OCI-LY7 (cell line): ENCODE results near the gene TUG1. TPM values are rescaled to one million over a fixed set of nuclear protein-coding genes. Genes with fewer than 3 reads are reported as not detected.

Experiments
- BruUV-seq: library from RNA; stranded (reverse); fragments of 400-500 nt; replicated peaks from 2 replicates; lab custom pipeline; 2021; lab: Mats Ljungman, UMichigan
- CTCF ChIA-PET: fragments of 300-600 bp; sonication (Branson Sonifier 250); formaldehyde crosslinking; loops from one replicate; lab custom pipeline; 2022; ENCODE audit warnings: antibody characterized with exemption; ENCODE audit not compliant: unreplicated experiment; lab: Charles Lee
- POLR2A ChIA-PET: fragments of 300-600 bp; sonication (Branson Sonifier 250); formaldehyde crosslinking; loops from one replicate; lab custom pipeline; 2022; ENCODE audit warnings: antibody characterized with exemption; lab: Charles Lee
- DNase-seq: peaks from one replicate; pipeline ENCODE4 v3.0.0-alpha.2; 2015; ENCODE audit warnings: low spot score
- H2AFZ ChIP-seq: fragments of 200-600 bp; sonication (generic), shearing (Covaris generic); 2 replicates; pipeline ENCODE4 v1.6.1; 2014; ENCODE audit warnings: mild to moderate bottlenecking, antibody characterized with exemption, low read length, moderate library complexity
- H3K27ac ChIP-seq: fragments of 200-600 bp; sonication (generic); 2 replicates; pipeline ENCODE4 v1.5.1; 2014; ENCODE audit warnings: mixed run types, low read depth, mild to moderate bottlenecking, moderate library complexity, low read length, inconsistent platforms; ENCODE audit not compliant: poor library complexity, severe bottlenecking
- H3K36me3 ChIP-seq: fragments of 200-600 bp; sonication (generic); 2 replicates; pipeline ENCODE4 v1.6.1; 2014; ENCODE audit warnings: mild to moderate bottlenecking, antibody characterized with exemption, low read length, moderate library complexity, mixed read lengths; ENCODE audit not compliant: insufficient read depth
- H3K4me1 ChIP-seq: fragments of 200-600 bp; sonication (generic); 2 replicates; pipeline ENCODE4 v1.5.1; 2014; ENCODE audit warnings: mild to moderate bottlenecking, low read length; ENCODE audit not compliant: insufficient read depth, poor library complexity, severe bottlenecking
- H3K4me2 ChIP-seq: fragments of 200-600 bp; sonication (generic); 2 replicates; pipeline ENCODE4 v1.6.1; 2014; ENCODE audit warnings: mild to moderate bottlenecking, low read length
- H3K4me3 ChIP-seq: fragments of 200-600 bp; sonication (generic); 2 replicates; pipeline ENCODE4 v1.5.1; 2014; ENCODE audit warnings: mild to moderate bottlenecking, low read depth, low read length; ENCODE audit not compliant: poor library complexity, severe bottlenecking
- H3K79me2 ChIP-seq: fragments of 200-600 bp; sonication (generic); 2 replicates; pipeline ENCODE4 v1.6.1; 2016; ENCODE audit warnings: low read depth, mild to moderate bottlenecking, low read length, moderate library complexity, mixed read lengths; ENCODE audit not compliant: insufficient read depth
- H3K9me2 ChIP-seq: fragments of 200-600 bp; sonication (generic); 2 replicates; pipeline ENCODE4 v1.6.1; 2016; ENCODE audit warnings: mild to moderate bottlenecking, low read length, mixed read lengths; ENCODE audit not compliant: insufficient read depth
- H3K9me3 ChIP-seq: fragments of 200-600 bp; sonication (generic); 2 replicates; pipeline ENCODE4 v1.6.1; 2014; ENCODE audit warnings: mild to moderate bottlenecking, mixed run types, low read length, mixed read lengths
- H4K20me1 ChIP-seq: fragments of 200-600 bp; sonication (generic); 2 replicates; pipeline ENCODE4 v1.6.1; 2014; ENCODE audit warnings: mild to moderate bottlenecking, antibody characterized with exemption, low read length, moderate library complexity, mixed read lengths; ENCODE audit not compliant: insufficient read depth
- EZH2phosphoT487 ChIP-seq: fragments of 200-600 bp; sonication (generic); IDR thresholded peaks from 2 replicates; pipeline ENCODE4 v1.6.1; 2018; ENCODE audit warnings: low read depth, borderline replicate concordance, mild to moderate bottlenecking, mixed run types, antibody characterized with exemption, low read length, moderate library complexity, mixed read lengths
- intact Hi-C: fragments of 100-400 bp; cut with micrococcal nuclease; formaldehyde crosslinking; loops from one replicate; pipeline ENCODE4 v1.10.0; 2022; ENCODE audit not compliant: unreplicated experiment
- total RNA-seq, 2 experiments: library from RNA; depleted of rRNA in 1 of 2; stranded (reverse); fragments of >200 nt in 1 of 2; shearing (Covaris generic) in 1 of 2; gene quantifications; 2 replicates each; pipeline ENCODE4 v1.2.3, GENCODE V29; 2014 to 2022
- TF ChIP-seq, protein P1 (sequence below): fragments of 200-600 bp; sonication (generic); conservative IDR thresholded peaks from 2 replicates; pipeline ENCODE4 v1.5.1; 2014; ENCODE audit warnings: mild to moderate bottlenecking, antibody characterized with exemption, low read length, moderate library complexity, mixed read lengths

The TUG1 gene
- total RNA-seq, 2 experiments from 2014 or later = 70.3 to 109 TPM

DNA sequence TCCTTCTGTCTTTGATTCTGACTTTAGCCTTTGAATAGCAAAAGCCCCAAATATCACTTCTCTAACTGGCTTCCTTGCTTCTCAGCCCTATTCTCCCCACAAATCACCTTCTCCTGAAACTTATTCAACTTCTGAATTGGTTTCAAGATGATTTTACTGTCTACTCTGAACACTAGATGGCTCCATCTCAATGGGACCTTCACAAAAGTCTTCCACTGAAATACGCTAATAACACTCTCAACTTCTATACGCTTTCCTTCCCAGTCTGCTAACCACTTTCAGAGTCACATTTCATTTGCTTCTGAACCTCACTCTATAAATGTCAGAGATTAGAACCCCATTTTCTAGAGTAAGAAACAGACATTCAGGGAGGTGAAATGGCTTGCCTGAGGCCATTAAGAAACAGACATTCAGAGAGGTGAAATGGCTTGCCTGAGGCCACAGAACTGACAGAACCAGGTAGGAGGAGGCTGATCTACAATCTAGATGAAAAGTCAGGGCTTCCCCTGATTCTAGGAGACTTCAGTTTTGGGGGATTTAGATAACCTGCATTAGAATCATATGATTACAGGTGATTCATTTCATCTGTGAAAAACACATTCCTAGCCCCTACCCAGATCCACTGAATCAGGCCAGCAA is 21.1 kb upstream of the TUG1 start:
- Histone ChIP-seq H3K36me3 (peaks cover 97% of the 10 kb centered on the region), H2AFZ (no peak overlapping the region), H3K79me2 (no peaks in the 10 kb centered on the region), H3K4me2 (no peak overlapping the region), H4K20me1 (no peaks in the 10 kb centered on the region), H3K4me1 (no peaks in the 10 kb centered on the region), H3K9me3 (no peaks in the 10 kb centered on the region), H3K4me3 (no peak overlapping the region), H3K9me2 (no peaks in the 10 kb centered on the region), H3K27ac (no peak overlapping the region)
- TF ChIP-seq, protein P1, sequence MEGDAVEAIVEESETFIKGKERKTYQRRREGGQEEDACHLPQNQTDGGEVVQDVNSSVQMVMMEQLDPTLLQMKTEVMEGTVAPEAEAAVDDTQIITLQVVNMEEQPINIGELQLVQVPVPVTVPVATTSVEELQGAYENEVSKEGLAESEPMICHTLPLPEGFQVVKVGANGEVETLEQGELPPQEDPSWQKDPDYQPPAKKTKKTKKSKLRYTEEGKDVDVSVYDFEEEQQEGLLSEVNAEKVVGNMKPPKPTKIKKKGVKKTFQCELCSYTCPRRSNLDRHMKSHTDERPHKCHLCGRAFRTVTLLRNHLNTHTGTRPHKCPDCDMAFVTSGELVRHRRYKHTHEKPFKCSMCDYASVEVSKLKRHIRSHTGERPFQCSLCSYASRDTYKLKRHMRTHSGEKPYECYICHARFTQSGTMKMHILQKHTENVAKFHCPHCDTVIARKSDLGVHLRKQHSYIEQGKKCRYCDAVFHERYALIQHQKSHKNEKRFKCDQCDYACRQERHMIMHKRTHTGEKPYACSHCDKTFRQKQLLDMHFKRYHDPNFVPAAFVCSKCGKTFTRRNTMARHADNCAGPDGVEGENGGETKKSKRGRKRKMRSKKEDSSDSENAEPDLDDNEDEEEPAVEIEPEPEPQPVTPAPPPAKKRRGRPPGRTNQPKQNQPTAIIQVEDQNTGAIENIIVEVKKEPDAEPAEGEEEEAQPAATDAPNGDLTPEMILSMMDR = peak; percentile 80
- TF ChIP-seq EZH2phosphoT487 = no peak
- ChIA-PET POLR2A (interaction anchor here (0.6 to 0.7 kb wide), 2 partner anchors 16 to 356 kb away, joined by 3 read pairs; partner anchors contain the start of gene PES1), CTCF (no interaction called here)
- DNase-seq = peak; percentile 44
- intact Hi-C loops = loop anchor here (2.0 to 5.0 kb wide), 2 partner anchors 135 to 199 kb away; no protein-coding TSS in a partner anchor
- no TSS peak for BruUV-seq

DNA sequence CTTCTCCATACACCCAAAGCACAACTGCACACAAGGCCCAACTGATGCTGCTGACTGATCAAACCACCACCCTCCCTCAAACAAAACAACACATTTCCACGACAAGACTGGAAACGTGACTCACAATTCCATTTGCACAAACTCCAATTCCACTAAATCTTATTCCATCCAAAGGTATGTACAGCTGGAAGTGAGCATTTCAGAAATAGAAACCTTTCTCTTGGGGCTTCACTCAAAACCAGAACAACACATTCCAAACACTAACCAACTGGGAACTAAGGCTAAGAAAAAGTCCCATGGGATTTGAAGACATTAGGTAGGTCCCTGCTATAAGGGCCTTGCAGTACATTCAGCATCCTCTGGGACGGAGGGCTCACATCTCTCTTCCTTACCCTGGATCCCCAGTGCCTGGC is 20.1 kb upstream of the TUG1 start:
- intact Hi-C loops = loop anchor here (2.0 to 5.0 kb wide), 2 partner anchors 134 to 198 kb away; no protein-coding TSS in a partner anchor
- POLR2A ChIA-PET = interaction anchor here (0.7 kb wide), 1 partner anchor 15 kb away, joined by 3 read pairs; no protein-coding TSS in a partner anchor

More for the DNA sequence above, 20.1 kb upstream of the TUG1 start:
- Histone ChIP-seq H3K4me2 (no peak overlapping the region), H4K20me1 (no peaks in the 10 kb centered on the region), H3K9me3 (no peaks in the 10 kb centered on the region), H2AFZ (no peak overlapping the region), H3K79me2 (no peaks in the 10 kb centered on the region), H3K9me2 (no peaks in the 10 kb centered on the region), H3K27ac (no peak overlapping the region), H3K4me1 (no peaks in the 10 kb centered on the region), H3K36me3 (peaks cover 97% of the 10 kb centered on the region), H3K4me3 (no peak overlapping the region)
- CTCF ChIA-PET = no interaction called here
- BruUV-seq = no TSS peak
- no peak for DNase-seq
- TF ChIP-seq EZH2phosphoT487 = no peak
- TF ChIP-seq, protein P1 = no peak
